Measurements from ENCODE around the gene SFXN5. TPM values are rescaled to one million over a fixed set of nuclear protein-coding genes. Genes with fewer than 3 reads are reported as not detected.

Gene SFXN5
- total RNA-seq, 1 experiment from 2014 or later, result 27.8 TPM

DNA sequence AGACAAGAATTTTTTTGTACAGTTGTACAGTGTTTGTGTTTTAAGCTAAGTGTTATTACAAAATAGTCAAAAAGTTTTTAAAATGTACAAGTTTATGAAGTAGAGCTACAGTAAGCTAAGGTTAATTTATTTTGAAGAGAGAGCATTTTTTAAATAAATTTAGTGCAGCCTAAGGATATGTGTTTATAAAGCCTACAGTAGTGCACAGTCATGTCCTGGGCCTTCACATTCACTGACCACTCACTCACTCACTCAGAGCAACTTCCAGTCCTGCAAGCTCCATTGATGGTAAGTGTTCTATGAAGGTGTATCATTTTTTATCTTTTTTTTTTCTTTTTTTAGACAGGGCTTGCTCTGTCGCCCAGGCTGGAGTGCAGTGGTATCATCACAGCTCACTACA is 44.2 kb downstream of the SFXN5 start:
- no TSS peak for BruUV-seq (replicated peaks)
- intact Hi-C loops (cut with micrococcal nuclease; ENCODE audit: unreplicated experiment), result no loop called here
- H3K4me1 ChIP-seq (ENCODE audit: control insufficient read depth, insufficient read depth, low read length), result no peaks in the 10 kb centered on the region
- ChIA-PET CTCF (no interaction called here), POLR2A (no interaction called here)
- no peaks in the 10 kb centered on the region for H3K9me3 ChIP-seq (ENCODE audit: control insufficient read depth, insufficient read depth, low read depth, low read length)
- TF ChIP-seq POLR2AphosphoS5 (IDR thresholded peaks at IDR 0.05; ENCODE audit: low read depth, low read length) (no peak), TCF7L2 (IDR thresholded peaks at IDR 0.05; ENCODE audit: low read depth, low read length) (no peak), SIN3A (IDR thresholded peaks at IDR 0.05; ENCODE audit: borderline replicate concordance, insufficient read depth, low read depth, low read length) (no peak), CTCF (IDR thresholded peaks at IDR 0.05) (no peak)
- TF ChIP-seq, protein P1, sequence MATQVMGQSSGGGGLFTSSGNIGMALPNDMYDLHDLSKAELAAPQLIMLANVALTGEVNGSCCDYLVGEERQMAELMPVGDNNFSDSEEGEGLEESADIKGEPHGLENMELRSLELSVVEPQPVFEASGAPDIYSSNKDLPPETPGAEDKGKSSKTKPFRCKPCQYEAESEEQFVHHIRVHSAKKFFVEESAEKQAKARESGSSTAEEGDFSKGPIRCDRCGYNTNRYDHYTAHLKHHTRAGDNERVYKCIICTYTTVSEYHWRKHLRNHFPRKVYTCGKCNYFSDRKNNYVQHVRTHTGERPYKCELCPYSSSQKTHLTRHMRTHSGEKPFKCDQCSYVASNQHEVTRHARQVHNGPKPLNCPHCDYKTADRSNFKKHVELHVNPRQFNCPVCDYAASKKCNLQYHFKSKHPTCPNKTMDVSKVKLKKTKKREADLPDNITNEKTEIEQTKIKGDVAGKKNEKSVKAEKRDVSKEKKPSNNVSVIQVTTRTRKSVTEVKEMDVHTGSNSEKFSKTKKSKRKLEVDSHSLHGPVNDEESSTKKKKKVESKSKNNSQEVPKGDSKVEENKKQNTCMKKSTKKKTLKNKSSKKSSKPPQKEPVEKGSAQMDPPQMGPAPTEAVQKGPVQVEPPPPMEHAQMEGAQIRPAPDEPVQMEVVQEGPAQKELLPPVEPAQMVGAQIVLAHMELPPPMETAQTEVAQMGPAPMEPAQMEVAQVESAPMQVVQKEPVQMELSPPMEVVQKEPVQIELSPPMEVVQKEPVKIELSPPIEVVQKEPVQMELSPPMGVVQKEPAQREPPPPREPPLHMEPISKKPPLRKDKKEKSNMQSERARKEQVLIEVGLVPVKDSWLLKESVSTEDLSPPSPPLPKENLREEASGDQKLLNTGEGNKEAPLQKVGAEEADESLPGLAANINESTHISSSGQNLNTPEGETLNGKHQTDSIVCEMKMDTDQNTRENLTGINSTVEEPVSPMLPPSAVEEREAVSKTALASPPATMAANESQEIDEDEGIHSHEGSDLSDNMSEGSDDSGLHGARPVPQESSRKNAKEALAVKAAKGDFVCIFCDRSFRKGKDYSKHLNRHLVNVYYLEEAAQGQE (IDR thresholded peaks at IDR 0.05; ENCODE audit: insufficient read depth in 1 of 2, low read depth in 2 of 2, low read length in 1 of 2), result no peak
- no peaks in the 10 kb centered on the region for H3K27me3 ChIP-seq (ENCODE audit: control insufficient read depth, insufficient read depth, low read length)
- no peaks in the 10 kb centered on the region for H3K36me3 ChIP-seq (ENCODE audit: control insufficient read depth, insufficient read depth, low read length)
- H3K4me3 ChIP-seq (ENCODE audit: low read depth in 2 of 2, low read length in 2 of 2), result no peak overlapping the region
- DNase-seq (ENCODE audit: low read depth, low spot score) (no peak), ATAC-seq (no peak)
- H3K27ac ChIP-seq (ENCODE audit: low read length), result no peak overlapping the region
- in situ Hi-C loops (cut with HindIII; ENCODE audit: low pct_unique_long_range_greater_than_20kb, low sequenced_read_pairs), result no loop called here

GRCh38 chr2:73023497-73023896 is 48.0 kb downstream of the SFXN5 start:
- no peak for DNase-seq (ENCODE audit: low read depth, low spot score)
- Histone ChIP-seq H3K9me3 (ENCODE audit: control insufficient read depth, insufficient read depth, low read depth, low read length) (no peaks in the 10 kb centered on the region), H3K4me1 (ENCODE audit: control insufficient read depth, insufficient read depth, low read length) (peaks cover 18% of the 10 kb centered on the region), H3K27me3 (ENCODE audit: control insufficient read depth, insufficient read depth, low read length) (no peaks in the 10 kb centered on the region), H3K4me3 (ENCODE audit: low read depth in 2 of 2, low read length in 2 of 2) (no peak overlapping the region), H3K36me3 (ENCODE audit: control insufficient read depth, insufficient read depth, low read length) (no peaks in the 10 kb centered on the region), H3K27ac (ENCODE audit: low read length) (no peak overlapping the region)
- BruUV-seq (replicated peaks), result no TSS peak
- ATAC-seq, result no peak
- POLR2A ChIA-PET, result no interaction called here
- intact Hi-C loops (cut with micrococcal nuclease; ENCODE audit: unreplicated experiment) (no loop called here), in situ Hi-C loops (cut with HindIII; ENCODE audit: low pct_unique_long_range_greater_than_20kb, low sequenced_read_pairs) (no loop called here)
- CTCF ChIA-PET, result interaction anchor here (0.6 kb wide), 2 partner anchors 66 to 189 kb away, joined by 3 to 9 read pairs; no protein-coding TSS in a partner anchor
- TF ChIP-seq, protein P1 (IDR thresholded peaks at IDR 0.05; ENCODE audit: insufficient read depth in 1 of 2, low read depth in 2 of 2, low read length in 1 of 2), result no peak
- TF ChIP-seq POLR2AphosphoS5 (IDR thresholded peaks at IDR 0.05; ENCODE audit: low read depth, low read length) (no peak), SIN3A (IDR thresholded peaks at IDR 0.05; ENCODE audit: borderline replicate concordance, insufficient read depth, low read depth, low read length) (no peak)

All from Panc1 (cell line).